Stimulated activated CD4-positive, alpha-beta T cell treated with anti-CD3 and anti-CD28 coated beads, Interleukin-2, amount 100 ng/mL, for 24 hours (primary cell): ENCODE results near the gene AGER.
A peak's percentile ranks its signal among the peaks of the same experiment; 100 is the strongest.
"Not testable (repeated sequence)": the region's sequence is repeated elsewhere in the genome, so short reads cannot be mapped to it uniquely, and the experiment has no call there.

ENCODE experiments used
- DNase-seq, 2 donors: peaks; one replicate each; pipeline ENCODE4 v3.0.0-alpha.2; 2020

Gene AGER

GRCh38 chr6:32198345-32198696 is 14.3 kb upstream of the AGER start:
- DNase-seq = no peak

GRCh38 chr6:32196682-32197616 is 12.9 kb upstream of the AGER start:
- DNase-seq = no peak

GRCh38 chr6:32195902-32196681 is 12.0 kb upstream of the AGER start:
- peak; percentile 64 to 79 for DNase-seq

- peak; percentile 100 for DNase-seq
Measured at GRCh38 chr6:32195652-32195901, 11.5 kb upstream of the AGER start.

- DNase-seq = no peak
Measured at GRCh38 chr6:32194825-32195651, 11.0 kb upstream of the AGER start.

- no peak for DNase-seq
Measured at GRCh38 chr6:32194388-32194787, 10.3 kb upstream of the AGER start.

- not testable (repeated sequence) for DNase-seq
Measured at GRCh38 chr6:32193096-32193495, 9.0 kb upstream of the AGER start.

GRCh38 chr6:32192608-32193039 is 8.6 kb upstream of the AGER start, which contains the start of gene GPSM3:
Gene GPSM3 (minus strand): TSS chr6:32192643. CDS start chr6:32192513, 130 bp downstream.
- peak; percentile 60 to 66 for DNase-seq

- no peak for DNase-seq
Measured at GRCh38 chr6:32191696-32192607, 7.9 kb upstream of the AGER start.

- DNase-seq = no peak
Measured at GRCh38 chr6:32190911-32191677, 7.0 kb upstream of the AGER start.

GRCh38 chr6:32190054-32190851 is 6.2 kb upstream of the AGER start, which contains the start of gene PBX2:
Gene PBX2 (minus strand): TSS chr6:32190202. CDS start chr6:32189915, 287 bp downstream.
- peak; percentile 83 to 87 for DNase-seq

- DNase-seq = no peak
Measured at GRCh38 chr6:32189742-32190053, 5.6 kb upstream of the AGER start.

GRCh38 chr6:32189069-32189741 is 5.2 kb upstream of the AGER start:
- DNase-seq = no peak

- no peak for DNase-seq
Measured at GRCh38 chr6:32188381-32189068, 4.5 kb upstream of the AGER start.

- not testable (repeated sequence) for DNase-seq
Measured at GRCh38 chr6:32187725-32188380, 3.8 kb upstream of the AGER start.

- no peak for DNase-seq
Measured at GRCh38 chr6:32187009-32187709, 3.1 kb upstream of the AGER start.

- DNase-seq = not testable (repeated sequence)
Measured at GRCh38 chr6:32186151-32186840, 2.2 kb upstream of the AGER start.
